ENCODE data around the gene PRKCQ.

Gene PRKCQ

GRCh38 chr10:6507311-6507710 is 72.8 kb downstream of the PRKCQ start:
- TF ChIP-seq CTCF (conservative IDR thresholded peaks at IDR 0.05; ENCODE audit: low read length): no peak
- H3K4me3 ChIP-seq (ENCODE audit: low read length): no peak overlapping the region
- DNase-seq (ENCODE audit: low read depth): no peak

- no peak overlapping the region for H3K4me3 ChIP-seq (ENCODE audit: low read length)
- TF ChIP-seq CTCF (conservative IDR thresholded peaks at IDR 0.05; ENCODE audit: low read length): no peak
- no peak for DNase-seq (ENCODE audit: low read depth)
Measured at GRCh38 chr10:6505300-6505699, 74.8 kb downstream of the PRKCQ start.

- no peak for TF ChIP-seq CTCF (conservative IDR thresholded peaks at IDR 0.05; ENCODE audit: low read length)
- DNase-seq (ENCODE audit: low read depth): no peak
- H3K4me3 ChIP-seq (ENCODE audit: low read length): no peak overlapping the region
Measured at GRCh38 chr10:6504296-6504695, 75.8 kb downstream of the PRKCQ start.

GRCh38 chr10:6503171-6503570 is 76.9 kb downstream of the PRKCQ start:
- no peak for TF ChIP-seq CTCF (conservative IDR thresholded peaks at IDR 0.05; ENCODE audit: low read length)
- H3K4me3 ChIP-seq (ENCODE audit: low read length): no peak overlapping the region
- DNase-seq (ENCODE audit: low read depth): no peak

GRCh38 chr10:6501931-6502330 is 78.1 kb downstream of the PRKCQ start:
- no peak for DNase-seq (ENCODE audit: low read depth)
- no peak for TF ChIP-seq CTCF (conservative IDR thresholded peaks at IDR 0.05; ENCODE audit: low read length)
- H3K4me3 ChIP-seq (ENCODE audit: low read length): no peak overlapping the region

GRCh38 chr10:6499974-6500373 is 80.1 kb downstream of the PRKCQ start:
- no peak overlapping the region for H3K4me3 ChIP-seq (ENCODE audit: low read length)
- no peak for DNase-seq (ENCODE audit: low read depth)
- no peak for TF ChIP-seq CTCF (conservative IDR thresholded peaks at IDR 0.05; ENCODE audit: low read length)

GRCh38 chr10:6498771-6499170 is 81.3 kb downstream of the PRKCQ start:
- DNase-seq (ENCODE audit: low read depth): no peak

More at GRCh38 chr10:6498771-6499170, 81.3 kb downstream of the PRKCQ start:
- no peak overlapping the region for H3K4me3 ChIP-seq (ENCODE audit: low read length)
- no peak for TF ChIP-seq CTCF (conservative IDR thresholded peaks at IDR 0.05; ENCODE audit: low read length)
